ENCODE results near the gene USP22. TPM values are rescaled to one million over a fixed set of nuclear protein-coding genes. Genes with fewer than 3 reads are reported as not detected.

USP22 gene
- total and polyA plus RNA-seq, 2 of the 8 experiments (the other 6 are each of a cell fraction or from before 2014, with no cell fraction given), result 221 to 316 TPM

DNA sequence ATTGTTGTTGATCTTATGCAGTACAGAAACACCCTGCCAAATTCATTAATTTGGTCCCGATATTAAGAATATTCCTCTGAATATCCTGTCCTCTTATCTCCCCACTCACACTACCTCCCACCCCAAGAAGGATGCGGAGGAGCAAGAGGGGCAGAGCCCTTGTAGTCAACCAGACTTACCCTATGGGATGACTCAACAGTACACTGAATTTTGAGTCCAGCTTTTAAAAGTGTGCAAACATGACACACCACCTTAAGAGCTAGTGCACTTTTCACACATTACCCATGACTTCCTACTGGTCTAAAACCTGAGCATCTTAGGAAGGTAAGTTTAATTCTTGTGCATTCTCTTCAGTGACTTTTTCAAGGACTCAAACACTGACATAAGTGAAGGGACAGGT is 9.5 kb downstream of the USP22 start:
- H2BK120ac ChIP-seq (replicated peaks; ENCODE audit: low read depth, low read length), result no peak overlapping the region
- FAIRE-seq (no peak), DNase-seq (ENCODE audit: low read depth in 1 of 2, low spot score in 2 of 2) (no peak)
- ChIA-PET CTCF (ENCODE audit: partially characterized antibody) (interaction anchor here (1.2 to 3.3 kb wide), 2 partner anchors 10 to 70 kb away, joined by 4 to 9 read pairs; no protein-coding TSS in a partner anchor), POLR2A (ENCODE audit: partially characterized antibody) (interaction anchor here (0.6 to 3.8 kb wide), 9 partner anchors 7 to 253 kb away, joined by 3 to 31 read pairs (median 6); partner anchors contain the start of gene USP22)
- H3K9me3 ChIP-seq (ENCODE audit: insufficient read depth in 2 of 2, low read depth in 1 of 2, low read length in 1 of 2), result no peaks in the 10 kb centered on the region
- H3K56ac ChIP-seq (replicated peaks; ENCODE audit: insufficient read length, low read depth, low read length), result no peak overlapping the region
- no peak overlapping the region for H3K4ac ChIP-seq (replicated peaks; ENCODE audit: insufficient read length, low read depth, low read length)
- no peak overlapping the region for H4K8ac ChIP-seq (ENCODE audit: extremely low read depth, insufficient read depth, low read length)
- H3K14ac ChIP-seq (ENCODE audit: insufficient read length), result no peak overlapping the region
- H3K27ac ChIP-seq (ENCODE audit: low read depth, low read length), result no peak overlapping the region
- WGBS, 2 experiments (ENCODE audit: extremely low coverage in 1 of 2, insufficient coverage in 1 of 2, insufficient read length in 1 of 2, insufficient replicate concordance in 2 of 2, low coverage in 1 of 2, low lambda C conversion rate in 2 of 2, missing lambda C conversion rate in 1 of 2), result 90% methylated on average over 2 of the region's 2 CpGs; no CpG with 5 or more reads in 1 of the 2 experiments
- H3K36me3 ChIP-seq (ENCODE audit: control insufficient read depth in 2 of 4, insufficient read depth in 4 of 4, low read length in 3 of 4), result peaks cover 2 to 27% (median 3%) of the 10 kb centered on the region in 4 experiments; a peak in 6 of 8 replicates
- no peak overlapping the region for H2BK12ac ChIP-seq (ENCODE audit: low read depth, low read length)
- H3K79me2 ChIP-seq (ENCODE audit: control insufficient read depth in 1 of 2, insufficient read depth in 2 of 2, low read length in 2 of 2), result peaks cover 98 to 99% of the 10 kb centered on the region in 2 experiments
- H4K20me1 ChIP-seq (replicated peaks in 1 of 2; ENCODE audit: control insufficient read depth in 1 of 2, insufficient read depth in 2 of 2, low read length in 2 of 2), result peaks cover 71 to 74% of the 10 kb centered on the region in 2 experiments
- no peak overlapping the region for H4K91ac ChIP-seq (replicated peaks; ENCODE audit: insufficient read length, low read length)
- H3K9ac ChIP-seq (replicated peaks in 1 of 4; ENCODE audit: extremely low read depth in 1 of 4, low read depth in 3 of 4, low read length in 3 of 4), result no peak overlapping the region
- H3K18ac ChIP-seq (ENCODE audit: extremely low read depth, low read length), result no peak overlapping the region
- no peak overlapping the region for H2BK15ac ChIP-seq (ENCODE audit: low read length)
- no peak overlapping the region for H2BK5ac ChIP-seq (ENCODE audit: low read depth, low read length)
- H3K4me3 ChIP-seq (ENCODE audit: extremely low read depth in 1 of 4, insufficient read depth in 2 of 4, low read depth in 3 of 4, low read length in 4 of 4), result no peak overlapping the region
- no peaks in the 10 kb centered on the region for H3K23me2 ChIP-seq (ENCODE audit: low read depth, low read length)
- TF ChIP-seq CHD2 (IDR thresholded peaks at IDR 0.05; ENCODE audit: low read length), result no peak
- no peak for TF ChIP-seq GABPA (IDR thresholded peaks at IDR 0.05; ENCODE audit: borderline replicate concordance, insufficient read depth, low read length)
- TF ChIP-seq CTBP2 (IDR thresholded peaks at IDR 0.05; ENCODE audit: borderline replicate concordance, insufficient read depth, insufficient read length, low read length), result no peak
- TF ChIP-seq, protein P1, sequence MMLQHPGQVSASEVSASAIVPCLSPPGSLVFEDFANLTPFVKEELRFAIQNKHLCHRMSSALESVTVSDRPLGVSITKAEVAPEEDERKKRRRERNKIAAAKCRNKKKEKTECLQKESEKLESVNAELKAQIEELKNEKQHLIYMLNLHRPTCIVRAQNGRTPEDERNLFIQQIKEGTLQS (IDR thresholded peaks at IDR 0.05; ENCODE audit: insufficient read depth, low read depth, low read length), result no peak
- no peak for TF ChIP-seq CEBPB (IDR thresholded peaks at IDR 0.05; ENCODE audit: low read depth, low read length)
- no peak for TF ChIP-seq TAF7 (optimal IDR thresholded peaks at IDR 0.05; ENCODE audit: borderline replicate concordance, low read depth, low read length)
- TF ChIP-seq POU5F1 (IDR thresholded peaks at IDR 0.05; ENCODE audit: low read depth, low read length), result no peak
- TF ChIP-seq E2F6 (IDR thresholded peaks at IDR 0.05), result no peak
- no peak for TF ChIP-seq BRCA1 (IDR thresholded peaks at IDR 0.05; ENCODE audit: low read depth, low read length)
- TF ChIP-seq, protein P2, sequence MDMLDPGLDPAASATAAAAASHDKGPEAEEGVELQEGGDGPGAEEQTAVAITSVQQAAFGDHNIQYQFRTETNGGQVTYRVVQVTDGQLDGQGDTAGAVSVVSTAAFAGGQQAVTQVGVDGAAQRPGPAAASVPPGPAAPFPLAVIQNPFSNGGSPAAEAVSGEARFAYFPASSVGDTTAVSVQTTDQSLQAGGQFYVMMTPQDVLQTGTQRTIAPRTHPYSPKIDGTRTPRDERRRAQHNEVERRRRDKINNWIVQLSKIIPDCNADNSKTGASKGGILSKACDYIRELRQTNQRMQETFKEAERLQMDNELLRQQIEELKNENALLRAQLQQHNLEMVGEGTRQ (IDR thresholded peaks at IDR 0.05; ENCODE audit: low read length), result no peak
- no peak overlapping the region for H2BK20ac ChIP-seq (ENCODE audit: low read length)
- H2AFZ ChIP-seq (ENCODE audit: low read length), result no peak overlapping the region
- no peaks in the 10 kb centered on the region for H3K27me3 ChIP-seq (replicated peaks in 1 of 4; ENCODE audit: control insufficient read depth in 3 of 4, extremely low read depth in 1 of 4, insufficient read depth in 3 of 4, low read length in 3 of 4)
- peaks cover 7% of the 10 kb centered on the region; the same call in 1 of the 2 replicates for H3K79me1 ChIP-seq (ENCODE audit: low read depth, low read length)
- no peak overlapping the region; a peak in 1 of 4 replicates for H3K4me2 ChIP-seq (ENCODE audit: insufficient read depth in 1 of 2, low read depth in 2 of 2, low read length in 2 of 2)
- peaks cover 3 to 16% (median 10%) of the 10 kb centered on the region in 4 experiments; a peak in 6 of 7 replicates for H3K4me1 ChIP-seq (replicated peaks in 1 of 4; ENCODE audit: control insufficient read depth in 3 of 4, insufficient read depth in 4 of 4, low read length in 3 of 4)
- no peak overlapping the region for H2AK5ac ChIP-seq (ENCODE audit: low read depth, low read length)
- no peak overlapping the region for H3K23ac ChIP-seq (ENCODE audit: insufficient read length)
- H4K5ac ChIP-seq (ENCODE audit: insufficient read length, low read depth, low read length), result no peak overlapping the region

Data from H1 (cell line).